ENCODE data around the gene KRTCAP2. TPM values are rescaled to one million over a fixed set of nuclear protein-coding genes. Genes with fewer than 3 reads are reported as not detected.

Gene KRTCAP2
- total RNA-seq, 4 donors from 2014 or later, result 102 to 167 (median 146) TPM

GRCh38 chr1:155186794-155187455 lies 13.8 kb upstream of the KRTCAP2 start:
- no peaks in the 10 kb centered on the region for H3K9me3 ChIP-seq
- H3K27me3 ChIP-seq, result no peaks in the 10 kb centered on the region
- no peaks in the 10 kb centered on the region for H3K36me3 ChIP-seq
- TF ChIP-seq CTCF (IDR thresholded peaks at IDR 0.05), result no peak
- no peak for TF ChIP-seq POLR2A (IDR thresholded peaks at IDR 0.05)
- TF ChIP-seq EP300 (IDR thresholded peaks at IDR 0.05), result no peak
- H3K4me1 ChIP-seq, result peaks cover 0 to 26% (median 8%) of the 10 kb centered on the region in 4 donors
- DNase-seq (ENCODE audit: low spot score in 2 of 2), result no peak
- WGBS, 2 donors, result 71 to 76% methylated on average over 14 of the region's 14 CpGs
- no peak overlapping the region for H3K4me3 ChIP-seq
- peak overlapping the region in 1 of 4 donors; percentile 73 for H3K27ac ChIP-seq

- WGBS, 2 donors, result 63 to 71% methylated on average over 8 of the region's 8 CpGs
These were observed 13.1 kb upstream of the KRTCAP2 start for GRCh38 chr1:155186067-155186793.

GRCh38 chr1:155185783-155186066 lies 12.6 kb upstream of the KRTCAP2 start:
- Histone ChIP-seq H3K4me1 (peaks cover 0 to 24% (median 8%) of the 10 kb centered on the region in 4 donors), H3K27ac (peak overlapping the region in 3 of 4 donors; percentile 50 to 80 (median 73)), H3K4me3 (no peak overlapping the region), H3K36me3 (no peaks in the 10 kb centered on the region), H3K27me3 (no peaks in the 10 kb centered on the region), H3K9me3 (no peaks in the 10 kb centered on the region)
- DNase-seq (ENCODE audit: low spot score in 2 of 2), result no peak
- TF ChIP-seq EP300 (IDR thresholded peaks at IDR 0.05) (no peak), CTCF (IDR thresholded peaks at IDR 0.05) (no peak), POLR2A (IDR thresholded peaks at IDR 0.05) (no peak)
- WGBS, 2 donors, result 60 to 77% methylated on average over 6 of the region's 6 CpGs

More at GRCh38 chr1:155186067-155186793, 13.1 kb upstream of the KRTCAP2 start:
- Histone ChIP-seq H3K9me3 (no peaks in the 10 kb centered on the region), H3K36me3 (no peaks in the 10 kb centered on the region), H3K27me3 (no peaks in the 10 kb centered on the region), H3K4me3 (no peak overlapping the region), H3K4me1 (peaks cover 0 to 24% (median 8%) of the 10 kb centered on the region in 4 donors), H3K27ac (peak overlapping the region in 2 of 4 donors; percentile 73 to 80)
- DNase-seq (ENCODE audit: low spot score in 2 of 2), result no peak
- TF ChIP-seq EP300 (IDR thresholded peaks at IDR 0.05) (no peak), CTCF (IDR thresholded peaks at IDR 0.05) (no peak), POLR2A (IDR thresholded peaks at IDR 0.05) (no peak)

- Histone ChIP-seq H3K27me3 (no peaks in the 10 kb centered on the region), H3K4me3 (no peak overlapping the region), H3K9me3 (no peaks in the 10 kb centered on the region), H3K36me3 (peaks cover 0 to under 1% (median 0%) of the 10 kb centered on the region in 3 donors), H3K27ac (peak overlapping the region in 3 of 4 donors; percentile 50 to 80 (median 73)), H3K4me1 (peaks cover 0 to 24% (median 8%) of the 10 kb centered on the region in 4 donors)
- TF ChIP-seq POLR2A (IDR thresholded peaks at IDR 0.05), result no peak
- TF ChIP-seq CTCF (IDR thresholded peaks at IDR 0.05), result no peak
- TF ChIP-seq EP300 (IDR thresholded peaks at IDR 0.05), result no peak
- DNase-seq (ENCODE audit: low spot score in 2 of 2), result no peak
- WGBS, 2 donors, result 57 to 59% methylated on average over 19 to 21 of the region's 21 CpGs
These were observed 12.0 kb upstream of the KRTCAP2 start for GRCh38 chr1:155184835-155185782.
